Activated T-helper 17 cell treated with anti-CD3 and anti-CD28 coated beads, Interleukin-2, amount 50 U/mL, for 72 hours (primary cell): ENCODE data around the gene PPP2R2B. TPM values are rescaled to one million over a fixed set of nuclear protein-coding genes. Genes with fewer than 3 reads are reported as not detected.

Experiments used
- ATAC-seq: fragments of 150-1000 bp; cut with Tn5 transposase; replicated peaks from 2 replicates; pipeline ENCODE4 v1.10.0; 2021; ENCODE audit warnings: mild to moderate bottlenecking, moderate library complexity
- H3K27ac Mint-ChIP-seq: one replicate; pipeline ENCODE4 v1.8.0; 2022; ENCODE audit warnings: mixed read lengths
- H3K27me3 Mint-ChIP-seq: one replicate; pipeline ENCODE4 v1.8.0; 2022; ENCODE audit warnings: mixed read lengths
- H3K36me3 Mint-ChIP-seq: one replicate; pipeline ENCODE4 v1.8.0; 2022; ENCODE audit warnings: low read depth, mild to moderate bottlenecking, mixed read lengths
- H3K4me1 Mint-ChIP-seq: one replicate; pipeline ENCODE4 v1.8.0; 2022; ENCODE audit warnings: mixed read lengths
- H3K4me3 Mint-ChIP-seq: one replicate; pipeline ENCODE4 v1.8.0; 2022; ENCODE audit warnings: mild to moderate bottlenecking, mixed read lengths
- H3K9me3 Mint-ChIP-seq: one replicate; pipeline ENCODE4 v1.8.0; 2022; ENCODE audit warnings: mixed read lengths
- total RNA-seq, 2 donors: library from RNA; stranded (reverse); gene quantifications; one replicate each; pipeline ENCODE4 v1.2.3, GENCODE V29; 2022

Gene PPP2R2B
- total RNA-seq, 2 donors from 2014 or later: 1.0 to 2.2 TPM

DNA sequence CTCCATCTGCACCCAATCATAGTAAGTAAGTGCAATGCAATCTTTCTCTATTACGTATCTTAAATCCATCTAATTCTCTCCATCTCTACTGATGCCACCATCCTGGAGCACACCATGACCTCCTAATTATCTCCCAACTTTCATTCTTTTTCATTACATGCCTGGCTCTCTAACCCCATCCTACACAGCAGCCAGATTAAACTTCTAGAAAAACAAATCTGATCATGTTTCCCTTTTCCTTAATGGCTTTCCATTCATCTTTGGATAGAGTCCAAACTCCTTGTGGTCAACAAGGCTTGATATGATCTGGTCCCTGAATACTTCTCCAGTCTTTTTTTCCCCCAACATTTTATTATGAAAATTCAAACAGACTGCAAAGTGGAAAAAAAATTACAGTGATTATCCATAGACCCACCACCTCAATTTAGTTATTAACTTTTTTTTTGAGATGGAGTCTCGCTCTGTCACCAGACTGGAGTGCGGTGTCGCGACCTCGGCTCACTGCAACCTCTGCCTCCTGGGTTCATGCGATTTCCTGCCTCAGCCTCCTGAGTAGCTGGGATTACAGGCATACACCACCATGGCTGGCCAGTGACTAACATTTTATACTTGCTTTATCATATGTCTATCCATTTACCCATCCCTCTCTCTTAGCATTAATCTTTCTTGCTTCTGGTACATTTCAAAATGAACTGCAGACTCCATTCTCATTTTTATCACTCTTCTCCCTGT lies 5.2 kb downstream of the PPP2R2B start:
- no peaks in the 10 kb centered on the region for H3K9me3 Mint-ChIP-seq
- no peak overlapping the region for H3K27ac Mint-ChIP-seq
- no peak overlapping the region for H3K4me3 Mint-ChIP-seq
- H3K4me1 Mint-ChIP-seq: peaks cover 6% of the 10 kb centered on the region
- no peak for ATAC-seq
- H3K36me3 Mint-ChIP-seq: peaks cover 6% of the 10 kb centered on the region
- no peaks in the 10 kb centered on the region for H3K27me3 Mint-ChIP-seq

GRCh38 chr5:146872188-146872587 lies 6.4 kb downstream of the PPP2R2B start:
- no peaks in the 10 kb centered on the region for H3K27me3 Mint-ChIP-seq
- H3K36me3 Mint-ChIP-seq: peaks cover 6% of the 10 kb centered on the region
- no peaks in the 10 kb centered on the region for H3K9me3 Mint-ChIP-seq
- peaks cover 9% of the 10 kb centered on the region for H3K4me1 Mint-ChIP-seq
- no peak for ATAC-seq
- H3K27ac Mint-ChIP-seq: no peak overlapping the region
- no peak overlapping the region for H3K4me3 Mint-ChIP-seq

- H3K4me1 Mint-ChIP-seq: peaks cover 5% of the 10 kb centered on the region
- ATAC-seq: peak; percentile 51
- H3K27me3 Mint-ChIP-seq: no peaks in the 10 kb centered on the region
- H3K36me3 Mint-ChIP-seq: peaks cover 6% of the 10 kb centered on the region
- no peak overlapping the region for H3K4me3 Mint-ChIP-seq
- H3K9me3 Mint-ChIP-seq: no peaks in the 10 kb centered on the region
- H3K27ac Mint-ChIP-seq: no peak overlapping the region
Observed at GRCh38 chr5:146867996-146868708, 10.4 kb downstream of the PPP2R2B start.

- Mint-ChIP-seq H3K9me3 (no peaks in the 10 kb centered on the region), H3K36me3 (peaks cover 6% of the 10 kb centered on the region), H3K27me3 (no peaks in the 10 kb centered on the region), H3K4me3 (no peak overlapping the region), H3K27ac (no peak overlapping the region), H3K4me1 (peaks cover 5% of the 10 kb centered on the region)
- peak; percentile 24 for ATAC-seq
Observed at GRCh38 chr5:146866263-146866662, 12.3 kb downstream of the PPP2R2B start.

DNA sequence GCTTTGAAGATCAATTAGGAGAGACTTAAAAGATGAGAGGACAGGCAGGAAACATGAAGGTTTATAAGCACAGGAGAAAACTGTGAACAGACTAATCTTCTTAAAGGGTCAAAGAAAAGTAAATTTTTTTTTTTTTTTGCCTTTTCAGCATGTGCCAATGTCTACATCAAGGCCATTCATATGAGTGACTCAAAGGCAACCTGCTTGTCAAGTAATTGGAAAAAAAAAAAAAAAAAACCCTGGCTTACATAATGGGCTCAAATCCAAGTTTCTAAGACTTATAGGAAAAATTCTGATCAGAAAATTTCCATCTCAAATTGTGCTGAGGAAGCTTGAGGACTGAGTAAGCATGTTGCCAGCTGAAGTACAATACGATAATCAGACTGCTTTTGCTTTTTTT lies 15.9 kb downstream of the PPP2R2B start:
- no peak overlapping the region for H3K27ac Mint-ChIP-seq
- ATAC-seq: no peak
- no peaks in the 10 kb centered on the region for H3K27me3 Mint-ChIP-seq
- peaks cover 9% of the 10 kb centered on the region for H3K4me1 Mint-ChIP-seq
- no peak overlapping the region for H3K4me3 Mint-ChIP-seq
- H3K9me3 Mint-ChIP-seq: no peaks in the 10 kb centered on the region
- no peaks in the 10 kb centered on the region for H3K36me3 Mint-ChIP-seq

DNA sequence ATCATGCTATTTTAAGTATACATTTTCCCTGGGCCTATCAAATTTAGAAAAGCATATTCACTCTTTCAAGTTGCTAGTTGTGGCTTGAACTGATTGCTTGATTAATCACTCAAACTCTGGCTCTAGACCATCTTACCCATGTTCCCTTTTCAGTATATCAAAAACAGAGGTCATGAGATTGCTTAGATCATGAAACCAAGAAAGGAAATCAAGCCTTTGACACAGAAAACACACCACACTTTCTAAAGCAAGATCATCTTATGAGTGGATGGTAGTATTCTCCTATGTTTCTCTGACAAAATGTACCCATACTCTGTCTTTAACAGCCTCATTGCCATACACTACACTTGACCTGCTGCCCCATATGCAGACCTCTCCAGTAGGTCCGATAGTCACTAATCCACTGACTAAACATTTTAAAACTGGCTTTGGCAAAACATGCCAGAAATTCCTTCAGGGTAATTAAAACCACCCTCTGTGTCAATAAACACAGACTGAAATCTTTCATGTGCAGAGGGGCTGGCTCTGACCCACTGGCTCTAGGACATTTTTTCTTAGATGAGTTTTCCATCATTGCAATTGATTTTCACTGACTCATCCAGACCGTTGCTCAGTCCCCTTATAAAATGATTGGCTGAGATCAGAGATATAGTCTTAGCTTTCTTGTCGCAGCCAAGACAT lies 18.2 kb downstream of the PPP2R2B start:
- H3K27me3 Mint-ChIP-seq: no peaks in the 10 kb centered on the region
- peaks cover 9% of the 10 kb centered on the region for H3K4me1 Mint-ChIP-seq
- no peaks in the 10 kb centered on the region for H3K9me3 Mint-ChIP-seq
- no peak overlapping the region for H3K4me3 Mint-ChIP-seq
- peak overlapping the region; percentile 9 for H3K27ac Mint-ChIP-seq
- H3K36me3 Mint-ChIP-seq: peaks cover 5% of the 10 kb centered on the region
- ATAC-seq: peak; percentile 63

DNA sequence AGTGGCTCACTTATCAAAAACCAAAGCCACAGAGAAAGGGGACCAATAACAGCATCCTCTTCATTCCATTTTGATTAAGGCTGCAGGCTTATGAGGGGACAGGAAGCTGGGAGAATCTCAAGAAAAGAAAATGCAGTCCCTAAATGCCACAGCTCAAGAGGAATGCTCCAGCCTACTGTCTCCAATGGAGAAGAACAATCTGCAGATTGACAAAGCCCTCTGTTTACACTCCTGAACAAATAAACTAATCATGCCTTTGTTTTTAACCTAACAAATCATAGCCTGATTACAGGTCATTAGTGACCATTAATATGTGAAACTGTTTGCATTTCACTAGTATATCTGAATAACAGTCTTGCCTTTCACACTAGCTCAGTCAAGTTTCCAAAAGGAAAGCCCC lies 26.5 kb downstream of the PPP2R2B start:
- no peak for ATAC-seq
- Mint-ChIP-seq H3K27me3 (no peaks in the 10 kb centered on the region), H3K9me3 (no peaks in the 10 kb centered on the region), H3K4me3 (no peak overlapping the region), H3K27ac (no peak overlapping the region), H3K36me3 (peaks cover 5% of the 10 kb centered on the region), H3K4me1 (peaks cover 4% of the 10 kb centered on the region)

- Mint-ChIP-seq H3K27ac (no peak overlapping the region), H3K4me1 (peaks cover 5% of the 10 kb centered on the region), H3K27me3 (no peaks in the 10 kb centered on the region), H3K9me3 (no peaks in the 10 kb centered on the region), H3K36me3 (peaks cover 4% of the 10 kb centered on the region), H3K4me3 (no peak overlapping the region)
- ATAC-seq: no peak
Observed at GRCh38 chr5:146851133-146851532, 27.4 kb downstream of the PPP2R2B start.

DNA sequence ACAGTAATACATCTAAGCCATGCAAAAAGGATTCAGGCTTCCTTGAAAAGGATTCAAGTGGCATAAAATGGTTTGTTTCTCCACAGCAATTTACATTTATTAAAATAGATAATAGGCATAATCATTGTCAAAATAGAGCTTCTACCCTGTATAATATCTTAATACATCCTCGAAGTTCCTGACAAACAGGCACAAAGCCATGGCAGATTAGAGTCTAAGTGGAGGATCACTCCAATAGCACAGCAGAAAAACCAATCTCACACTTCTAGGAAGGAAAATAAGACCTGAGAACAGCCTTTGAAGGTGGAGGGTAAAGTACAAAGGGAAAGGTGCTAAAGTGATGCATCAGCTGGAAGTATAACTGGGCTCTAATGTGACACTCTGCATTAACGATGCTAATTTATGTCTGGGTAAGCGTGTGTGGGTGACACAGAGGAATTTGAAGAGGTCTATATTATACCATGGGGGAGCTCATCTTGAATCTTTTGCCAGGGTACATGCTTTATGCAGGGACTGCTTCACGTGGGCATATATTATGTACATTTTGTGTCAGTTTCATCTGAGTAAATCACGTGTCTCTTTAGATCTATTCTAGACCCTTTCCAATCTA lies 28.8 kb downstream of the PPP2R2B start:
- H3K4me1 Mint-ChIP-seq: peaks cover 5% of the 10 kb centered on the region
- no peaks in the 10 kb centered on the region for H3K36me3 Mint-ChIP-seq
- no peak overlapping the region for H3K4me3 Mint-ChIP-seq
- H3K27ac Mint-ChIP-seq: no peak overlapping the region
- H3K27me3 Mint-ChIP-seq: no peaks in the 10 kb centered on the region
- no peak for ATAC-seq
- H3K9me3 Mint-ChIP-seq: peaks cover 3% of the 10 kb centered on the region

DNA sequence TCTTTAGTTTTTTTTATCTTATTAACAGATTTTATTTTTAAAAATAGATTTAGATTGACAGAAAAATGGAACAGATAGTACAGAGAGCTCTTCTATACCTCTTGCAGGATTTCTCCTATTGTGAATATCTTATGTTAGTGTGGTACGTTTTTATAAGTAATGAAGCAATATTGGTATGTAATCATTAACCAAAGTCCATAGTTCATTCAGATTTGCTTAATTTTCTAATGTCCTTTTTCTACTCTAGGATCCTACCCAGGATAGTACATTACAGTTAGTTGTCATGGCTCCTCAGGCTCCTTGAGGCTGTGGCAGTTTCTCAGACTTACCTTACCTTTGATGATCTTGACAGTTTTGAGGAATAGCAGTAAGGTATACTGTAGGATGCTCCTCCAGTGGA lies 30.4 kb downstream of the PPP2R2B start:
- H3K27ac Mint-ChIP-seq: no peak overlapping the region
- peaks cover 4% of the 10 kb centered on the region for H3K9me3 Mint-ChIP-seq
- no peaks in the 10 kb centered on the region for H3K36me3 Mint-ChIP-seq
- ATAC-seq: no peak
- H3K4me1 Mint-ChIP-seq: peaks cover 5% of the 10 kb centered on the region
- H3K27me3 Mint-ChIP-seq: no peaks in the 10 kb centered on the region
- no peak overlapping the region for H3K4me3 Mint-ChIP-seq

DNA sequence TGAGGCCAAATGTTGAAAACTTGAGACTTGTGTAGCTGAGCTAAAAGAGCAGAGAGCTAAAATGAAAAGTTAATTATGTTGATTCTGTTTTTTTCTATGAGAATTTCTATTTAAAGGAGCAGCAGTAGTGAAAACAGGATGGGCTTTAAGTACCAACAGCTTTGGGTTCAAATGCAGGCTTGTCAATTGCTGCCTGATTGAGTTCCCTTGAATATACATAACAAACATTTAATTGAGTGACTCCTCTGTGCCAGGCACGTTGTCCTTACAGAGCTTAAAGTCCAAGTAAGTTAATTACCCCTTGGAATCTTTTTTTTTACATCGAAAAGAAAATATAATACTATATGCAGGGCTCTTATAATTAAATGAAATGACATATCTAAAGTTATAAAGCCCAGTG lies 38.5 kb downstream of the PPP2R2B start:
- H3K36me3 Mint-ChIP-seq: no peaks in the 10 kb centered on the region
- no peak overlapping the region for H3K27ac Mint-ChIP-seq
- H3K4me3 Mint-ChIP-seq: no peak overlapping the region
- H3K9me3 Mint-ChIP-seq: peaks cover 4% of the 10 kb centered on the region
- no peak for ATAC-seq
- H3K4me1 Mint-ChIP-seq: no peaks in the 10 kb centered on the region
- H3K27me3 Mint-ChIP-seq: no peaks in the 10 kb centered on the region

GRCh38 chr5:146836226-146836842 lies 42.2 kb downstream of the PPP2R2B start:
- no peak overlapping the region for H3K4me3 Mint-ChIP-seq
- H3K36me3 Mint-ChIP-seq: no peaks in the 10 kb centered on the region
- no peak overlapping the region for H3K27ac Mint-ChIP-seq
- H3K9me3 Mint-ChIP-seq: no peaks in the 10 kb centered on the region
- no peak for ATAC-seq
- no peaks in the 10 kb centered on the region for H3K27me3 Mint-ChIP-seq
- no peaks in the 10 kb centered on the region for H3K4me1 Mint-ChIP-seq

- peak; percentile 21 for ATAC-seq
- Mint-ChIP-seq H3K36me3 (no peaks in the 10 kb centered on the region), H3K4me1 (no peaks in the 10 kb centered on the region)
Observed at GRCh38 chr5:146832985-146833732, 45.4 kb downstream of the PPP2R2B start.

DNA sequence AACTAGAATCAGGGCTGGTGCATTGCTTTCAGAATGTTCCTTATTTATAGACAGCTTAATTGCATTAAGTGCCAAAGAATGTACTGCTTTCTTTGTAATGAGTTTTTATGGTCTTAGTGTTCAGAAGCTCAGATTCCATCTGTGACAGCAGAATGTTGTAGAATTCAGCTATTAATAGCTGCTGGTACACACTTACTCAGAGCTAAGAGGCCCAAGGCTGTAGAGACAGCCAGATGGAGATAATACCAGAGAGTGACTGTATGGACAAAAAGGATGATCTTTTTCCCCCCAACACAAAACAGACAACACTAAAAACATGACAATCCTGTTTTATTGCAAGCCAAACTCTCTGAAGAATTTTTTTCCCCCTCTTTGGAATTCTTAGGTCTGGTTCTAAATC lies 50.2 kb downstream of the PPP2R2B start:
- Mint-ChIP-seq H3K4me3 (no peak overlapping the region), H3K36me3 (no peaks in the 10 kb centered on the region), H3K9me3 (no peaks in the 10 kb centered on the region), H3K27ac (no peak overlapping the region), H3K4me1 (no peaks in the 10 kb centered on the region), H3K27me3 (no peaks in the 10 kb centered on the region)
- no peak for ATAC-seq

More at GRCh38 chr5:146832985-146833732, 45.4 kb downstream of the PPP2R2B start:
- H3K4me3 Mint-ChIP-seq: no peak overlapping the region
- no peaks in the 10 kb centered on the region for H3K9me3 Mint-ChIP-seq
- H3K27ac Mint-ChIP-seq: no peak overlapping the region
- H3K27me3 Mint-ChIP-seq: no peaks in the 10 kb centered on the region
